ENCODE results near the gene BCL2L15. TPM values are rescaled to one million over a fixed set of nuclear protein-coding genes. Genes with fewer than 3 reads are reported as not detected.

The BCL2L15 gene
- total RNA-seq, 5 donors from 2014 or later (not counting 1 experiment from before 2014, with no cell fraction given) = 1.2 to 5.8 (median 1.7) TPM

- H3K36me3 Mint-ChIP-seq = peaks cover 45% of the 10 kb centered on the region
- H3K4me1 ChIP-seq (ENCODE audit: control insufficient read depth in 1 of 2, extremely low read depth in 1 of 2, insufficient read depth in 2 of 2, low read length in 2 of 2) = peaks cover 22 to 29% of the 10 kb centered on the region in 2 experiments
- POLR2A ChIA-PET = interaction anchor here (0.6 to 3.8 kb wide), 21 partner anchors 9 to 607 kb away, joined by 3 to 110 read pairs (median 5); partner anchors contain the start of genes HIPK1 (in 2 of the 2), RSBN1 (in 1 of the 2) and TRIM33 (in 1 of the 2)
- H3K27me3 Mint-ChIP-seq = no peaks in the 10 kb centered on the region
- CTCF ChIA-PET = interaction anchor here (0.6 to 4.2 kb wide), 26 partner anchors 13 to 832 kb away, joined by 3 to 69 read pairs (median 4); partner anchors contain the start of genes RSBN1 (in 2 of the 2) and HIPK1 (in 1 of the 2)
- H3K9me3 ChIP-seq = no peaks in the 10 kb centered on the region
- no peaks in the 10 kb centered on the region for H3K27me3 ChIP-seq (replicated peaks in 1 of 2; ENCODE audit: control insufficient read depth in 2 of 2, extremely low read depth in 1 of 2, insufficient read depth in 2 of 2, low read length in 1 of 2)
- H3K4me1 Mint-ChIP-seq = peaks cover 49 to 73% (median 63%) of the 10 kb centered on the region in 3 donors
- peak overlapping the region; percentile 99 for H3K27ac Mint-ChIP-seq
- WGBS (ENCODE audit: insufficient coverage) = 0% methylated on average over 7 of the region's 11 CpGs
- no peaks in the 10 kb centered on the region for H3K9me3 Mint-ChIP-seq
- peak overlapping the region; percentile 91 to 98 (median 96) for H3K4me3 Mint-ChIP-seq
- H3K36me3 ChIP-seq (ENCODE audit: control insufficient read depth in 2 of 2, extremely low read depth in 1 of 2, insufficient read depth in 1 of 2, low read length in 1 of 2) = peaks cover 0 to 35% of the 10 kb centered on the region in 2 donors
- ATAC-seq (replicated peaks in 1 of 4) (peak; percentile 48 to 58 (median 55)), DNase-seq (peak in 19 of 35 experiments; percentile 34 to 65 (median 47))
- H3K4me3 ChIP-seq (ENCODE audit: control insufficient read depth in 1 of 2, extremely low read depth in 1 of 2, low read length in 1 of 2) = peak overlapping the region; percentile 73 to 95
- peak overlapping the region; percentile 92 for H3K27ac ChIP-seq (ENCODE audit: low read length)
These were observed 16.9 kb upstream of the BCL2L15 start for GRCh38 chr1:113904293-113904673.

- peak overlapping the region; percentile 99 for H3K27ac Mint-ChIP-seq
- H3K4me3 Mint-ChIP-seq = peak overlapping the region; percentile 91 to 98 (median 96)
- H3K27me3 ChIP-seq (replicated peaks in 1 of 2; ENCODE audit: control insufficient read depth in 2 of 2, extremely low read depth in 1 of 2, insufficient read depth in 2 of 2, low read length in 1 of 2) = no peaks in the 10 kb centered on the region
- peaks cover 54 to 79% (median 69%) of the 10 kb centered on the region in 3 donors for H3K4me1 Mint-ChIP-seq
- peak overlapping the region; percentile 73 to 95 for H3K4me3 ChIP-seq (ENCODE audit: control insufficient read depth in 1 of 2, extremely low read depth in 1 of 2, low read length in 1 of 2)
- no peaks in the 10 kb centered on the region for H3K9me3 ChIP-seq
- WGBS (ENCODE audit: insufficient coverage) = 13% methylated on average over 3 of the region's 7 CpGs
- ChIA-PET CTCF (interaction anchor here (0.6 to 4.2 kb wide), 27 partner anchors 12 to 831 kb away, joined by 3 to 69 read pairs (median 4); partner anchors contain the start of genes RSBN1 (in 2 of the 2) and HIPK1 (in 1 of the 2)), POLR2A (interaction anchor here (0.6 to 3.8 kb wide), 21 partner anchors 8 to 607 kb away, joined by 3 to 110 read pairs (median 5); partner anchors contain the start of genes HIPK1 (in 2 of the 2), RSBN1 (in 1 of the 2) and TRIM33 (in 1 of the 2))
- no peaks in the 10 kb centered on the region for H3K9me3 Mint-ChIP-seq
- no peaks in the 10 kb centered on the region for H3K27me3 Mint-ChIP-seq
- DNase-seq (peak in 2 of 35 experiments; percentile 3 to 31), ATAC-seq (replicated peaks in 1 of 4) (no peak)
- H3K27ac ChIP-seq (ENCODE audit: low read length) = peak overlapping the region; percentile 92
- peaks cover 50% of the 10 kb centered on the region for H3K36me3 Mint-ChIP-seq
- H3K4me1 ChIP-seq (ENCODE audit: control insufficient read depth in 1 of 2, extremely low read depth in 1 of 2, insufficient read depth in 2 of 2, low read length in 2 of 2) = peaks cover 22 to 29% of the 10 kb centered on the region in 2 experiments
- H3K36me3 ChIP-seq (ENCODE audit: control insufficient read depth in 2 of 2, extremely low read depth in 1 of 2, insufficient read depth in 1 of 2, low read length in 1 of 2) = peaks cover 0 to 35% of the 10 kb centered on the region in 2 donors
These were observed 16.3 kb upstream of the BCL2L15 start for GRCh38 chr1:113903501-113904292.

- ATAC-seq (replicated peaks in 1 of 4) (no peak), DNase-seq (no peak)
- Mint-ChIP-seq H3K36me3 (peaks cover 63% of the 10 kb centered on the region), H3K4me3 (no peak overlapping the region), H3K27ac (peak overlapping the region; percentile 1 to 67), H3K4me1 (peaks cover 61 to 78% (median 70%) of the 10 kb centered on the region in 3 donors), H3K9me3 (no peaks in the 10 kb centered on the region), H3K27me3 (no peaks in the 10 kb centered on the region)
- Histone ChIP-seq H3K36me3 (ENCODE audit: control insufficient read depth in 2 of 2, extremely low read depth in 1 of 2, insufficient read depth in 1 of 2, low read length in 1 of 2) (peaks cover 0 to 53% of the 10 kb centered on the region in 2 donors), H3K27ac (ENCODE audit: low read length) (no peak overlapping the region), H3K4me3 (ENCODE audit: control insufficient read depth in 1 of 2, extremely low read depth in 1 of 2, low read length in 1 of 2) (no peak overlapping the region), H3K4me1 (ENCODE audit: control insufficient read depth in 1 of 2, extremely low read depth in 1 of 2, insufficient read depth in 2 of 2, low read length in 2 of 2) (peaks cover 18 to 27% of the 10 kb centered on the region in 2 experiments), H3K27me3 (replicated peaks in 1 of 2; ENCODE audit: control insufficient read depth in 2 of 2, extremely low read depth in 1 of 2, insufficient read depth in 2 of 2, low read length in 1 of 2) (no peaks in the 10 kb centered on the region), H3K9me3 (no peaks in the 10 kb centered on the region)
- POLR2A ChIA-PET = interaction anchor here in 1 of 2 donors (0.6 to 0.8 kb wide), 7 partner anchors 15 to 62 kb away, joined by 3 to 7 read pairs (median 4); partner anchors contain the start of gene HIPK1
- CTCF ChIA-PET = interaction anchor here in 1 of 2 donors (1.1 kb wide), 1 partner anchor 28 kb away, joined by 4 read pairs; the partner anchor contains the start of gene HIPK1
- WGBS (ENCODE audit: insufficient coverage) = no CpG with 5 or more reads among the region's 3 CpGs
These were observed 13.8 kb upstream of the BCL2L15 start for GRCh38 chr1:113901191-113901590.

GRCh38 chr1:113899111-113899510 is 11.7 kb upstream of the BCL2L15 start:
- H3K9me3 Mint-ChIP-seq = no peaks in the 10 kb centered on the region
- no peaks in the 10 kb centered on the region for H3K9me3 ChIP-seq
- ChIA-PET POLR2A (interaction anchor here in 1 of 2 donors (0.7 kb wide), 1 partner anchor 11 kb away, joined by 4 read pairs; no protein-coding TSS in a partner anchor), CTCF (interaction anchor here in 1 of 2 donors (1.0 kb wide), 1 partner anchor 9 kb away, joined by 3 read pairs; no protein-coding TSS in a partner anchor)
- peak overlapping the region in 1 of 2 donors; percentile 83 for H3K27ac Mint-ChIP-seq
- no peak overlapping the region for H3K27ac ChIP-seq (ENCODE audit: low read length)
- peaks cover 11 to 13% of the 10 kb centered on the region in 2 experiments for H3K4me1 ChIP-seq (ENCODE audit: control insufficient read depth in 1 of 2, extremely low read depth in 1 of 2, insufficient read depth in 2 of 2, low read length in 2 of 2)
- H3K36me3 Mint-ChIP-seq = peaks cover 81% of the 10 kb centered on the region
- ATAC-seq (replicated peaks in 1 of 4) (no peak), DNase-seq (no peak)
- H3K27me3 Mint-ChIP-seq = no peaks in the 10 kb centered on the region
- no peaks in the 10 kb centered on the region for H3K27me3 ChIP-seq (replicated peaks in 1 of 2; ENCODE audit: control insufficient read depth in 2 of 2, extremely low read depth in 1 of 2, insufficient read depth in 2 of 2, low read length in 1 of 2)
- peaks cover 6 to 73% of the 10 kb centered on the region in 2 donors for H3K36me3 ChIP-seq (ENCODE audit: control insufficient read depth in 2 of 2, extremely low read depth in 1 of 2, insufficient read depth in 1 of 2, low read length in 1 of 2)
- H3K4me3 Mint-ChIP-seq = no peak overlapping the region
- H3K4me1 Mint-ChIP-seq = peaks cover 56 to 63% (median 60%) of the 10 kb centered on the region in 3 donors
- no peak overlapping the region for H3K4me3 ChIP-seq (ENCODE audit: control insufficient read depth in 1 of 2, extremely low read depth in 1 of 2, low read length in 1 of 2)

- peaks cover 54 to 55% (median 55%) of the 10 kb centered on the region in 3 donors for H3K4me1 Mint-ChIP-seq
- ChIA-PET CTCF (no interaction called here), POLR2A (interaction anchor here in 1 of 2 donors (0.7 kb wide), 1 partner anchor 11 kb away, joined by 4 read pairs; no protein-coding TSS in a partner anchor)
- no peaks in the 10 kb centered on the region for H3K27me3 Mint-ChIP-seq
- Histone ChIP-seq H3K4me3 (ENCODE audit: control insufficient read depth in 1 of 2, extremely low read depth in 1 of 2, low read length in 1 of 2) (no peak overlapping the region), H3K27me3 (replicated peaks in 1 of 2; ENCODE audit: control insufficient read depth in 2 of 2, extremely low read depth in 1 of 2, insufficient read depth in 2 of 2, low read length in 1 of 2) (no peaks in the 10 kb centered on the region), H3K36me3 (ENCODE audit: control insufficient read depth in 2 of 2, extremely low read depth in 1 of 2, insufficient read depth in 1 of 2, low read length in 1 of 2) (peaks cover 6 to 73% of the 10 kb centered on the region in 2 donors), H3K27ac (ENCODE audit: low read length) (no peak overlapping the region), H3K9me3 (no peaks in the 10 kb centered on the region), H3K4me1 (ENCODE audit: control insufficient read depth in 1 of 2, extremely low read depth in 1 of 2, insufficient read depth in 2 of 2, low read length in 2 of 2) (peaks cover 3 to 8% of the 10 kb centered on the region in 2 experiments)
- DNase-seq (no peak), ATAC-seq (replicated peaks in 1 of 4) (no peak)
- no peaks in the 10 kb centered on the region for H3K9me3 Mint-ChIP-seq
- WGBS (ENCODE audit: insufficient coverage) = no CpG with 5 or more reads among the region's 1 CpG
- no peak overlapping the region for H3K4me3 Mint-ChIP-seq
- H3K36me3 Mint-ChIP-seq = peaks cover 80% of the 10 kb centered on the region
- H3K27ac Mint-ChIP-seq = peak overlapping the region; percentile 63 to 83
These were observed 10.9 kb upstream of the BCL2L15 start for GRCh38 chr1:113898241-113898814.

All from T-cell (primary cell).